Pancreas (tissue), 10 donors: ENCODE measurements around the gene TIE1. TPM values are rescaled to one million over a fixed set of nuclear protein-coding genes. Genes with fewer than 3 reads are reported as not detected.
A peak's percentile ranks its signal among the peaks of the same experiment; 100 is the strongest.

ENCODE experiments used
- ATAC-seq, 4 donors: fragments of 200-7000 bp; cut with Tn5 transposase; one replicate each; pipeline versions ENCODE4 v1.8.0 to v1.9.1; 2020; ENCODE audit warnings: mild to moderate bottlenecking in 4 of 4, moderate library complexity in 4 of 4
- DNase-seq, 6 donors: peaks; one replicate each; pipeline ENCODE4 v3.0.0-alpha.2; 2020
- FAIRE-seq: peaks from 2 replicates; lab custom pipeline; 2012; peaks lifted over from hg19 to GRCh38; lab: Jason Lieb, UNC
- H3K27ac ChIP-seq, 4 donors: fragments of 200-600 bp; sonication (generic); 1 replicate in 3 of 4; 2 replicates in 1 of 4; pipeline versions ENCODE4 v1.5.0 to v1.8.0; 2020
- H3K27me3 ChIP-seq, 4 donors: fragments of 200-600 bp; one replicate each; pipeline ENCODE4 v1.8.0; 2021
- H3K36me3 ChIP-seq, 3 donors: fragments of 200-600 bp; sonication (generic) in 1 of 3; one replicate each; pipeline versions ENCODE4 v1.5.0 to v1.8.0; 2020 to 2021
- H3K4me1 ChIP-seq, 3 donors: fragments of 200-600 bp; one replicate each; pipeline ENCODE4 v1.8.0; 2021
- H3K4me3 ChIP-seq, 4 donors: fragments of 200-600 bp; sonication (generic) in 2 of 4; one replicate each; pipeline versions ENCODE4 v1.5.0 to v1.8.0; 2020 to 2021
- H3K9me3 ChIP-seq, 4 donors: fragments of 200-600 bp; one replicate each; pipeline ENCODE4 v1.8.0; 2021
- WGBS, 2 donors: extraction: QIAGEN DNeasy Blood & Tissue Kit; methylation state at CpG; one replicate each; pipeline ENCODE4 v1.1.7; 2013; 5-methylcytosine and 5-hydroxymethylcytosine counted together
- intact Hi-C, 3 donors: fragments of 100-400 bp; cut with DNase I; formaldehyde crosslinking; loops; one replicate each; pipeline versions ENCODE4 v1.11.1 to v1.14.2; 2022
- polyA plus RNA-seq, 2 donors: library from polyadenylated mRNA; stranded (reverse); fragments of 200-250 nt; gene quantifications; one replicate each; pipeline ENCODE4 v1.2.3, GENCODE V29; 2013
- total RNA-seq, 6 donors: library from RNA; stranded (reverse); fragmentation: NEBNext Ultra II Directional in 4 of 6; extraction: Animal tissue kit (Norgen Biotek cat#: 25700) in 4 of 6; gene quantifications; one replicate each; pipeline versions ENCODE4 v1.2.1 to v1.2.4, GENCODE V29; 2021 to 2023
- TF ChIP-seq, protein P1 (sequence below), 4 donors: fragments of 200-600 bp; sonication (generic) in 3 of 4; IDR thresholded peaks; one replicate each; pipeline versions ENCODE4 v1.5.0 to v1.8.0; 2021; ENCODE audit warnings: antibody characterized with exemption in 4 of 4
- donor health status: healthy with polysubstance abuse.
- donor health status: DM: no; HTN: no; CAD: no; lungs with moderate emphysema.
- donor health status: DM: no; HTN: no; CAD: no.
- donor health status: control.
- donor health status: control.
- donor health status: Bipolar disorder and iron deficiency.
- donor health status: DM: yes; HTN: yes; CAD: no.
- donor health status: DM: no; HTN: no; CAD: no.
- donor health status: DM: no; HTN: no; CAD: no.
- donor health status: DM: yes; HTN: yes; CAD: no.

The TIE1 gene
- total and polyA plus RNA-seq, 8 donors = 2.1 to 8.3 (median 4.4) TPM

DNA sequence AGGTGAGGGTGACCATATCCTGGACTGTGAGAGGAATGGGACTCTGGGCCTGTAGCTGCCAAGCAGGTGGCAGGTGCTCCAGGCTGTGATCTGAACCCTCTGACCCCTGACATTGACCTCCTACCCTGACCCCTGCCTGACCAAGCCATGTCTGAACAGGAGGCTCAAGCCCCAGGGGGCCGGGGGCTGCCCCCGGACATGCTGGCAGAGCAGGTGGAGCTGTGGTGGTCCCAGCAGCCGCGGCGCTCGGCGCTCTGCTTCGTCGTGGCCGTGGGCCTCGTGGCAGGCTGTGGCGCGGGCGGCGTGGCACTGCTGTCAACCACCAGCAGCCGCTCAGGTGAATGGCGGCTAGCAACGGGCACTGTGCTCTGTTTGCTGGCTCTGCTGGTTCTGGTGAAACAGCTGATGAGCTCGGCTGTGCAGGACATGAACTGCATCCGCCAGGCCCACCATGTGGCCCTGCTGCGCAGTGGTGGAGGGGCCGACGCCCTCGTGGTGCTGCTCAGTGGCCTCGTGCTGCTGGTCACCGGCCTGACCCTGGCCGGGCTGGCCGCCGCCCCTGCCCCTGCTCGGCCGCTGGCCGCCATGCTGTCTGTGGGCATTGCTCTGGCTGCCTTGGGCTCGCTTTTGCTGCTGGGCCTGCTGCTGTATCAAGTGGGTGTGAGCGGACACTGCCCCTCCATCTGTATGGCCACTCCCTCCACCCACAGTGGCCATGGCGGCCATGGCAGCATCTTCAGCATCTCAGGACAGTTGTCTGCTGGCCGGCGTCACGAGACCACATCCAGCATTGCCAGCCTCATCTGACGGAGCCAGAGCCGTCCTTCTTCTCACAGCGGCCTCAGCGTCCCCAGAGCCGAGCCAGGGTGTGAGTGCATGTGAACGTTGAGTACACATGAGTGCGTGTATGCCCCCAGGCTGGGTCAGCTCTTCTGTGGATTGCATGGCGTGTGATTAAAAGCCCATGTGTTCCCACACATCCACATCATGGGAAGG, 27.9 kb upstream of the TIE1 start:
- H3K4me1 ChIP-seq = peaks cover 5 to 25% (median 16%) of the 10 kb centered on the region in 3 donors
- intact Hi-C loops = no loop called here
- TF ChIP-seq, protein P1, sequence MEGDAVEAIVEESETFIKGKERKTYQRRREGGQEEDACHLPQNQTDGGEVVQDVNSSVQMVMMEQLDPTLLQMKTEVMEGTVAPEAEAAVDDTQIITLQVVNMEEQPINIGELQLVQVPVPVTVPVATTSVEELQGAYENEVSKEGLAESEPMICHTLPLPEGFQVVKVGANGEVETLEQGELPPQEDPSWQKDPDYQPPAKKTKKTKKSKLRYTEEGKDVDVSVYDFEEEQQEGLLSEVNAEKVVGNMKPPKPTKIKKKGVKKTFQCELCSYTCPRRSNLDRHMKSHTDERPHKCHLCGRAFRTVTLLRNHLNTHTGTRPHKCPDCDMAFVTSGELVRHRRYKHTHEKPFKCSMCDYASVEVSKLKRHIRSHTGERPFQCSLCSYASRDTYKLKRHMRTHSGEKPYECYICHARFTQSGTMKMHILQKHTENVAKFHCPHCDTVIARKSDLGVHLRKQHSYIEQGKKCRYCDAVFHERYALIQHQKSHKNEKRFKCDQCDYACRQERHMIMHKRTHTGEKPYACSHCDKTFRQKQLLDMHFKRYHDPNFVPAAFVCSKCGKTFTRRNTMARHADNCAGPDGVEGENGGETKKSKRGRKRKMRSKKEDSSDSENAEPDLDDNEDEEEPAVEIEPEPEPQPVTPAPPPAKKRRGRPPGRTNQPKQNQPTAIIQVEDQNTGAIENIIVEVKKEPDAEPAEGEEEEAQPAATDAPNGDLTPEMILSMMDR (IDR thresholded peaks at IDR 0.05) = no peak
- 96 to 98% methylated on average over 46 of the region's 46 CpGs for WGBS, 2 donors
- peak in 2 of 6 donors; percentile 3 to 13 for DNase-seq
- no peaks in the 10 kb centered on the region for H3K27me3 ChIP-seq
- no peaks in the 10 kb centered on the region for H3K9me3 ChIP-seq
- peaks cover 0 to 5% (median 0%) of the 10 kb centered on the region in 3 donors for H3K36me3 ChIP-seq
- H3K27ac ChIP-seq = no peak overlapping the region
- no peak overlapping the region for H3K4me3 ChIP-seq
- ATAC-seq = no peak
- no peak for FAIRE-seq

DNA sequence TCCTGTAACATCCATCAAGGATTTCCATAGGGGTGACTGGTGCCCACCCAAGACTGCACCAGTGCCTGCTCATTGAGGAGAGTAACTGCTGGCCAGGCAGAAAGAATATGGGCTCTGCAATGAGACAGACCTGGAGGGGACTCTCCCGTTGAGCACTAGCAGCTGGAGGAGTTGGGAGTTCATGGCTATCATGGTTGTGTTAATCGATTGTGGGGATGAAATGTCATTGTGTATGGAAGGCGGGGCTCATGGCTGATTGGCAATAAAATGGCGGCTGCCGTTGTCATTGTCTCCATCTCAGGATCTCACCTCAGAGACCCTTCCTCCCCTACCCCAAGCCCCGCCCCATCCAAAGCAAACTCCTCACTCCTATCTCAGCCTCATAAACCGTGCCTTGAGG, 27.1 kb upstream of the TIE1 start:
- no peaks in the 10 kb centered on the region for H3K27me3 ChIP-seq
- H3K36me3 ChIP-seq = peaks cover 0 to 5% (median 0%) of the 10 kb centered on the region in 3 donors
- H3K4me3 ChIP-seq = no peak overlapping the region
- peak in 2 of 6 donors; percentile 3 to 6 for DNase-seq
- intact Hi-C loops = no loop called here
- peaks cover 5 to 25% (median 16%) of the 10 kb centered on the region in 3 donors for H3K4me1 ChIP-seq
- FAIRE-seq = no peak
- H3K27ac ChIP-seq = no peak overlapping the region
- TF ChIP-seq, protein P1 (IDR thresholded peaks at IDR 0.05) = no peak
- ATAC-seq = no peak
- 84 to 95% methylated on average over 7 of the region's 7 CpGs for WGBS, 2 donors
- H3K9me3 ChIP-seq = no peaks in the 10 kb centered on the region

DNA sequence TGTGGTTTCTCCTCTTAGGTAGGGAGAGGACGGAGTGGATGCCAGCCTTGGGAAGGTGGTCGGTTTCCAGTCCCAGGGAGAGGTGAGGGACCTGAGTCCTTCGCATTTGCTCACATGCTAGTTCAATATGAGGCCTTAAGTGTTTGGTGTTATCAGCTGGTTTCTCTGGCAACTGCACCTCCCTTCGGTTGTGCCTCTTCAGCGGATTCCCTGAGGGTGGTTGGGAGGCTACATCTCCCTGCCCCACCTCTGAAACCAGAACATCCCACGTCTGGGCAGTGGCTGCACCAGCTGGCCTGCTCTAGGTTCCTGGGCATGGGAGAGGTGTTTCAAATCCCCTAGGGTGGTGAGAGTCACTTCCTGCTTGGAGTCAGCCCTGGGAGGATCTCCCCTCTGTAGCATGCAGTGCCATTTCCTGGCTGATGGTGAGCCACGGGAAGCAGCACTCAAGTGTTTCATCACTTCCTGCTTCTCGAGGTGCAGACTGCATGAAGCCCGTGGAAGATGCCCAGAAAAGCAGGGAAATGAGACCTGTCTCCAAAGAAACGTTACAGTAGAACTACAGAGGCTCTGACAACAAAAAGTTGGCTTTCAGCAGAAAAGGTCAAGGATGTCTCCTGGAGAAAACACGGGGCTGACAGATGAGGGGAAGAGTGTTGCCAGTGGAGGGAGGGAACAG, 26.5 kb upstream of the TIE1 start:
- Histone ChIP-seq H3K9me3 (no peaks in the 10 kb centered on the region), H3K4me3 (no peak overlapping the region), H3K36me3 (peaks cover 0 to 5% (median 0%) of the 10 kb centered on the region in 3 donors), H3K27me3 (no peaks in the 10 kb centered on the region), H3K27ac (peak overlapping the region in 2 of 4 donors; percentile 8 to 30), H3K4me1 (peaks cover 5 to 23% (median 16%) of the 10 kb centered on the region in 3 donors)
- intact Hi-C loops = no loop called here
- FAIRE-seq = no peak
- WGBS, 2 donors = 34 to 43% methylated on average over 11 of the region's 11 CpGs
- TF ChIP-seq, protein P1 (IDR thresholded peaks at IDR 0.05) = no peak
- ATAC-seq = no peak
- DNase-seq = peak in 2 of 6 donors; percentile 14 to 26

DNA sequence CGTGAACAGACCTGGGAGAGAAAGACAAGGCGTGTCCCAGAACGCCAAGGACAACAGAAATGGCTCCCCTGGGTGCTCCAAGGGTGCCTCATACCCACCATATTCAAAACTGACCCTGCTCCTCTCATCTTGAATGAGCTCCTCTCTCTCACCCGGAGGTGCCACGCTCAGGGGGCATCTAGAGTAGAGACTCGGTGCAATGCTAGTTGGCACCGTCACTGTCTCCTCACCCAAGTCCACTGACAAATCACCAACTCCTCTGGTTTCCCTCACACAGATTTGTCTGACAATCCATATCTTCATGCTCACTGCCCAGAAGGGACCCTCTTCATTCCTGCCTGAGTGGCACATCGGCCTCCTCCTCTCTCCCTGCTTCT, 26.0 kb upstream of the TIE1 start:
- intact Hi-C loops = no loop called here
- FAIRE-seq = no peak
- Histone ChIP-seq H3K27me3 (no peaks in the 10 kb centered on the region), H3K4me3 (no peak overlapping the region), H3K9me3 (no peaks in the 10 kb centered on the region), H3K4me1 (peaks cover 0 to 17% (median 11%) of the 10 kb centered on the region in 3 donors), H3K36me3 (peaks cover 0 to 5% (median 0%) of the 10 kb centered on the region in 3 donors), H3K27ac (peak overlapping the region in 2 of 4 donors; percentile 8 to 30)
- ATAC-seq = no peak
- TF ChIP-seq, protein P1 (IDR thresholded peaks at IDR 0.05) = no peak
- peak in 2 of 6 donors; percentile 1 to 12 for DNase-seq
- 73 to 76% methylated on average over 8 of the region's 8 CpGs for WGBS, 2 donors
